Activated naive CD4-positive, alpha-beta T cell treated with Interleukin-2 at 50 U/mL for 16 hours (primary cell): ENCODE results near the gene KRTAP12-2.

Experiments
- DNase-seq: peaks from one replicate; pipeline ENCODE4 v3.0.0-alpha.2; 2020

Gene KRTAP12-2

GRCh38 chr21:44666401-44667320 lies at the start of gene KRTAP12-2:
KRTAP12-2 (minus strand) TSS chr21:44666927; CDS start chr21:44666886, 41 bp downstream.
- DNase-seq, result no peak

GRCh38 chr21:44714905-44715304 lies 48.2 kb upstream of the KRTAP12-2 start:
- DNase-seq, result no peak

GRCh38 chr21:44713846-44714245 lies 47.1 kb upstream of the KRTAP12-2 start:
- no peak for DNase-seq

- DNase-seq, result no peak
These were observed 46.4 kb upstream of the KRTAP12-2 start for GRCh38 chr21:44713130-44713529.

GRCh38 chr21:44712203-44713028 lies 45.7 kb upstream of the KRTAP12-2 start:
- DNase-seq, result no peak

GRCh38 chr21:44711327-44712202 lies 44.8 kb upstream of the KRTAP12-2 start, which contains the start of gene TSPEAR:
TSPEAR (minus strand) TSS chr21:44711572; CDS start chr21:44711514, 58 bp downstream.
- DNase-seq, result no peak

GRCh38 chr21:44710756-44711326 lies 44.1 kb upstream of the KRTAP12-2 start:
- no peak for DNase-seq

GRCh38 chr21:44710294-44710665 lies 43.6 kb upstream of the KRTAP12-2 start:
- no peak for DNase-seq

GRCh38 chr21:44709426-44710293 lies 42.9 kb upstream of the KRTAP12-2 start:
- DNase-seq, result peak; percentile 16

GRCh38 chr21:44708866-44709425 lies 42.2 kb upstream of the KRTAP12-2 start:
- no peak for DNase-seq

- DNase-seq, result no peak
These were observed 41.6 kb upstream of the KRTAP12-2 start for GRCh38 chr21:44708213-44708865.

- no peak for DNase-seq
These were observed 40.2 kb upstream of the KRTAP12-2 start for GRCh38 chr21:44706706-44707581.

GRCh38 chr21:44706026-44706705 lies 39.4 kb upstream of the KRTAP12-2 start:
- DNase-seq, result no peak

- DNase-seq, result no peak
These were observed 37.9 kb upstream of the KRTAP12-2 start for GRCh38 chr21:44704636-44705001.

- DNase-seq, result no peak
These were observed 37.3 kb upstream of the KRTAP12-2 start for GRCh38 chr21:44703731-44704635.

- no peak for DNase-seq
These were observed 36.4 kb upstream of the KRTAP12-2 start for GRCh38 chr21:44702973-44703730.
